ENCODE results near the gene RASEF.
"Not testable (repeated sequence)": the region's sequence is repeated elsewhere in the genome, so short reads cannot be mapped to it uniquely, and the experiment has no call there.

The RASEF gene

GRCh38 chr9:83072498-83072897 is 9.6 kb upstream of the RASEF start:
- H3K36me3 ChIP-seq (ENCODE audit: insufficient read depth, low read length); H3K79me2 ChIP-seq (ENCODE audit: control insufficient read depth, insufficient read depth, low read length, unreplicated experiment); H3K4me3 ChIP-seq (ENCODE audit: low read depth, low read length); H3K27ac ChIP-seq (ENCODE audit: low read depth, low read length); H2AFZ ChIP-seq (ENCODE audit: low read length, unreplicated experiment); H3K27me3 ChIP-seq (ENCODE audit: insufficient read depth, low read length); H3K4me1 ChIP-seq (ENCODE audit: control insufficient read depth, insufficient read depth, low read length, unreplicated experiment): not testable (repeated sequence)

GRCh38 chr9:83071626-83072025 is 8.7 kb upstream of the RASEF start:
- Histone ChIP-seq H2AFZ (ENCODE audit: low read length, unreplicated experiment) (no peak overlapping the region), H3K36me3 (ENCODE audit: insufficient read depth, low read length) (no peaks in the 10 kb centered on the region), H3K27ac (ENCODE audit: low read depth, low read length) (no peak overlapping the region), H3K4me1 (ENCODE audit: control insufficient read depth, insufficient read depth, low read length, unreplicated experiment) (no peaks in the 10 kb centered on the region), H3K4me3 (ENCODE audit: low read depth, low read length) (no peak overlapping the region), H3K27me3 (ENCODE audit: insufficient read depth, low read length) (no peaks in the 10 kb centered on the region), H3K79me2 (ENCODE audit: control insufficient read depth, insufficient read depth, low read length, unreplicated experiment) (no peaks in the 10 kb centered on the region)

GRCh38 chr9:83070261-83070660 is 7.3 kb upstream of the RASEF start:
- Histone ChIP-seq H3K27me3 (ENCODE audit: insufficient read depth, low read length) (no peaks in the 10 kb centered on the region), H3K27ac (ENCODE audit: low read depth, low read length) (no peak overlapping the region), H2AFZ (ENCODE audit: low read length, unreplicated experiment) (no peak overlapping the region), H3K4me3 (ENCODE audit: low read depth, low read length) (no peak overlapping the region), H3K36me3 (ENCODE audit: insufficient read depth, low read length) (no peaks in the 10 kb centered on the region), H3K4me1 (ENCODE audit: control insufficient read depth, insufficient read depth, low read length, unreplicated experiment) (no peaks in the 10 kb centered on the region), H3K79me2 (ENCODE audit: control insufficient read depth, insufficient read depth, low read length, unreplicated experiment) (no peaks in the 10 kb centered on the region)

GRCh38 chr9:83069651-83070050 is 6.7 kb upstream of the RASEF start:
- Histone ChIP-seq H3K27me3 (ENCODE audit: insufficient read depth, low read length) (no peaks in the 10 kb centered on the region), H3K27ac (ENCODE audit: low read depth, low read length) (no peak overlapping the region), H2AFZ (ENCODE audit: low read length, unreplicated experiment) (no peak overlapping the region), H3K4me1 (ENCODE audit: control insufficient read depth, insufficient read depth, low read length, unreplicated experiment) (no peaks in the 10 kb centered on the region), H3K36me3 (ENCODE audit: insufficient read depth, low read length) (no peaks in the 10 kb centered on the region), H3K79me2 (ENCODE audit: control insufficient read depth, insufficient read depth, low read length, unreplicated experiment) (no peaks in the 10 kb centered on the region), H3K4me3 (ENCODE audit: low read depth, low read length) (no peak overlapping the region)

- H3K27me3 ChIP-seq (ENCODE audit: insufficient read depth, low read length), result peaks cover 8% of the 10 kb centered on the region
- H3K4me3 ChIP-seq (ENCODE audit: low read depth, low read length), result no peak overlapping the region
- H3K4me1 ChIP-seq (ENCODE audit: control insufficient read depth, insufficient read depth, low read length, unreplicated experiment), result no peaks in the 10 kb centered on the region
- no peaks in the 10 kb centered on the region for H3K36me3 ChIP-seq (ENCODE audit: insufficient read depth, low read length)
- no peak overlapping the region for H2AFZ ChIP-seq (ENCODE audit: low read length, unreplicated experiment)
- H3K79me2 ChIP-seq (ENCODE audit: control insufficient read depth, insufficient read depth, low read length, unreplicated experiment), result no peaks in the 10 kb centered on the region
- no peak overlapping the region for H3K27ac ChIP-seq (ENCODE audit: low read depth, low read length)
Observed at GRCh38 chr9:83068414-83068813, 5.5 kb upstream of the RASEF start.

GRCh38 chr9:83067579-83067978 is 4.6 kb upstream of the RASEF start:
- no peak overlapping the region for H3K27ac ChIP-seq (ENCODE audit: low read depth, low read length)

GRCh38 chr9:83066771-83067170 is 3.8 kb upstream of the RASEF start:
- Histone ChIP-seq H3K4me1 (ENCODE audit: control insufficient read depth, insufficient read depth, low read length, unreplicated experiment) (no peaks in the 10 kb centered on the region), H3K4me3 (ENCODE audit: low read depth, low read length) (no peak overlapping the region), H2AFZ (ENCODE audit: low read length, unreplicated experiment) (no peak overlapping the region), H3K79me2 (ENCODE audit: control insufficient read depth, insufficient read depth, low read length, unreplicated experiment) (no peaks in the 10 kb centered on the region), H3K27me3 (ENCODE audit: insufficient read depth, low read length) (peaks cover 24% of the 10 kb centered on the region), H3K27ac (ENCODE audit: low read depth, low read length) (no peak overlapping the region), H3K36me3 (ENCODE audit: insufficient read depth, low read length) (no peaks in the 10 kb centered on the region)

More at GRCh38 chr9:83067579-83067978, 4.6 kb upstream of the RASEF start:
- Histone ChIP-seq H3K36me3 (ENCODE audit: insufficient read depth, low read length) (no peaks in the 10 kb centered on the region), H3K4me3 (ENCODE audit: low read depth, low read length) (no peak overlapping the region), H3K79me2 (ENCODE audit: control insufficient read depth, insufficient read depth, low read length, unreplicated experiment) (no peaks in the 10 kb centered on the region), H2AFZ (ENCODE audit: low read length, unreplicated experiment) (no peak overlapping the region), H3K4me1 (ENCODE audit: control insufficient read depth, insufficient read depth, low read length, unreplicated experiment) (no peaks in the 10 kb centered on the region), H3K27me3 (ENCODE audit: insufficient read depth, low read length) (peaks cover 16% of the 10 kb centered on the region)

GRCh38 chr9:83065233-83065632 is 2.3 kb upstream of the RASEF start:
- Histone ChIP-seq H3K4me3 (ENCODE audit: low read depth, low read length) (no peak overlapping the region), H3K27ac (ENCODE audit: low read depth, low read length) (no peak overlapping the region), H3K79me2 (ENCODE audit: control insufficient read depth, insufficient read depth, low read length, unreplicated experiment) (no peaks in the 10 kb centered on the region), H3K36me3 (ENCODE audit: insufficient read depth, low read length) (no peaks in the 10 kb centered on the region), H3K27me3 (ENCODE audit: insufficient read depth, low read length) (peaks cover 40% of the 10 kb centered on the region), H2AFZ (ENCODE audit: low read length, unreplicated experiment) (no peak overlapping the region), H3K4me1 (ENCODE audit: control insufficient read depth, insufficient read depth, low read length, unreplicated experiment) (no peaks in the 10 kb centered on the region)

GRCh38 chr9:83061990-83062650 is 822 bp downstream of the RASEF start:
- H2AFZ ChIP-seq (ENCODE audit: low read length, unreplicated experiment), result no peak overlapping the region
- H3K36me3 ChIP-seq (ENCODE audit: insufficient read depth, low read length), result no peaks in the 10 kb centered on the region
- H3K27ac ChIP-seq (ENCODE audit: low read depth, low read length), result no peak overlapping the region
- 0 out of 2 replicates have a peak overlapping the region, but pooled peaks have one; percentile 29 for H3K4me3 ChIP-seq (ENCODE audit: low read depth, low read length)
- no peaks in the 10 kb centered on the region for H3K4me1 ChIP-seq (ENCODE audit: control insufficient read depth, insufficient read depth, low read length, unreplicated experiment)
- H3K27me3 ChIP-seq (ENCODE audit: insufficient read depth, low read length), result peaks cover 44% of the 10 kb centered on the region
- H3K79me2 ChIP-seq (ENCODE audit: control insufficient read depth, insufficient read depth, low read length, unreplicated experiment), result no peaks in the 10 kb centered on the region

GRCh38 chr9:83061036-83061435 is 1.9 kb downstream of the RASEF start:
- Histone ChIP-seq H3K79me2 (ENCODE audit: control insufficient read depth, insufficient read depth, low read length, unreplicated experiment) (no peaks in the 10 kb centered on the region), H3K4me1 (ENCODE audit: control insufficient read depth, insufficient read depth, low read length, unreplicated experiment) (no peaks in the 10 kb centered on the region), H3K27me3 (ENCODE audit: insufficient read depth, low read length) (peaks cover 44% of the 10 kb centered on the region), H3K4me3 (ENCODE audit: low read depth, low read length) (no peak overlapping the region), H3K36me3 (ENCODE audit: insufficient read depth, low read length) (no peaks in the 10 kb centered on the region), H2AFZ (ENCODE audit: low read length, unreplicated experiment) (no peak overlapping the region), H3K27ac (ENCODE audit: low read depth, low read length) (no peak overlapping the region)

- no peak overlapping the region for H3K4me3 ChIP-seq (ENCODE audit: low read depth, low read length)
- no peak overlapping the region for H3K27ac ChIP-seq (ENCODE audit: low read depth, low read length)
- H3K36me3 ChIP-seq (ENCODE audit: insufficient read depth, low read length), result no peaks in the 10 kb centered on the region
- H3K79me2 ChIP-seq (ENCODE audit: control insufficient read depth, insufficient read depth, low read length, unreplicated experiment), result no peaks in the 10 kb centered on the region
- H2AFZ ChIP-seq (ENCODE audit: low read length, unreplicated experiment), result no peak overlapping the region
- peaks cover 44% of the 10 kb centered on the region for H3K27me3 ChIP-seq (ENCODE audit: insufficient read depth, low read length)
- H3K4me1 ChIP-seq (ENCODE audit: control insufficient read depth, insufficient read depth, low read length, unreplicated experiment), result no peaks in the 10 kb centered on the region
Observed at GRCh38 chr9:83060556-83060955, 2.4 kb downstream of the RASEF start.
